HG02588 (cell line): ENCODE results near the gene SELP.

Source experiments
- ATAC-seq: cut with Tn5 transposase; IDR thresholded peaks from one replicate; pipeline ENCODE4 v1.9.1; 2021; ENCODE audit warnings: mild to moderate bottlenecking, moderate library complexity; ENCODE audit not compliant: unreplicated experiment

Gene SELP

GRCh38 chr1:169577981-169578738, 51.8 kb downstream of the SELP start:
- ATAC-seq = no peak

GRCh38 chr1:169576935-169577331, 53.0 kb downstream of the SELP start:
- no peak for ATAC-seq

GRCh38 chr1:169576241-169576934, 53.5 kb downstream of the SELP start:
- no peak for ATAC-seq

- no peak for ATAC-seq
Observed at GRCh38 chr1:169574336-169574735, 55.6 kb downstream of the SELP start.

- no peak for ATAC-seq
Observed at GRCh38 chr1:169572187-169572586, 57.7 kb downstream of the SELP start.

- no peak for ATAC-seq
Observed at GRCh38 chr1:169571450-169571849, 58.5 kb downstream of the SELP start.

GRCh38 chr1:169570172-169570574, 59.8 kb downstream of the SELP start:
- ATAC-seq = no peak

- ATAC-seq = no peak
Observed at GRCh38 chr1:169568497-169568896, 61.4 kb downstream of the SELP start.

GRCh38 chr1:169565335-169566271, 64.3 kb downstream of the SELP start:
- ATAC-seq = no peak

GRCh38 chr1:169563650-169564049, 66.3 kb downstream of the SELP start:
- ATAC-seq = no peak

- ATAC-seq = no peak
Observed at GRCh38 chr1:169563019-169563615, 66.8 kb downstream of the SELP start.

- ATAC-seq = no peak
Observed at GRCh38 chr1:169561692-169562091, 68.2 kb downstream of the SELP start.

- ATAC-seq = no peak
Observed at GRCh38 chr1:169557131-169557530, 72.8 kb downstream of the SELP start.

GRCh38 chr1:169550294-169550693, 79.6 kb downstream of the SELP start:
- no peak for ATAC-seq

- no peak for ATAC-seq
Observed at GRCh38 chr1:169548282-169548681, 81.6 kb downstream of the SELP start.

- no peak for ATAC-seq
Observed at GRCh38 chr1:169546087-169546995, 83.6 kb downstream of the SELP start.

- ATAC-seq = no peak
Observed at GRCh38 chr1:169545472-169545871, 84.5 kb downstream of the SELP start.

- no peak for ATAC-seq
Observed at GRCh38 chr1:169538998-169539871, 90.7 kb downstream of the SELP start.
